GM19397 (cell line): ENCODE results near the gene ZBED4.

Experiments used
- ATAC-seq: cut with Tn5 transposase; IDR thresholded peaks from one replicate; pipeline ENCODE4 v1.9.1; 2021; ENCODE audit warnings: mild to moderate bottlenecking, moderate library complexity; ENCODE audit not compliant: unreplicated experiment

ZBED4 gene

DNA sequence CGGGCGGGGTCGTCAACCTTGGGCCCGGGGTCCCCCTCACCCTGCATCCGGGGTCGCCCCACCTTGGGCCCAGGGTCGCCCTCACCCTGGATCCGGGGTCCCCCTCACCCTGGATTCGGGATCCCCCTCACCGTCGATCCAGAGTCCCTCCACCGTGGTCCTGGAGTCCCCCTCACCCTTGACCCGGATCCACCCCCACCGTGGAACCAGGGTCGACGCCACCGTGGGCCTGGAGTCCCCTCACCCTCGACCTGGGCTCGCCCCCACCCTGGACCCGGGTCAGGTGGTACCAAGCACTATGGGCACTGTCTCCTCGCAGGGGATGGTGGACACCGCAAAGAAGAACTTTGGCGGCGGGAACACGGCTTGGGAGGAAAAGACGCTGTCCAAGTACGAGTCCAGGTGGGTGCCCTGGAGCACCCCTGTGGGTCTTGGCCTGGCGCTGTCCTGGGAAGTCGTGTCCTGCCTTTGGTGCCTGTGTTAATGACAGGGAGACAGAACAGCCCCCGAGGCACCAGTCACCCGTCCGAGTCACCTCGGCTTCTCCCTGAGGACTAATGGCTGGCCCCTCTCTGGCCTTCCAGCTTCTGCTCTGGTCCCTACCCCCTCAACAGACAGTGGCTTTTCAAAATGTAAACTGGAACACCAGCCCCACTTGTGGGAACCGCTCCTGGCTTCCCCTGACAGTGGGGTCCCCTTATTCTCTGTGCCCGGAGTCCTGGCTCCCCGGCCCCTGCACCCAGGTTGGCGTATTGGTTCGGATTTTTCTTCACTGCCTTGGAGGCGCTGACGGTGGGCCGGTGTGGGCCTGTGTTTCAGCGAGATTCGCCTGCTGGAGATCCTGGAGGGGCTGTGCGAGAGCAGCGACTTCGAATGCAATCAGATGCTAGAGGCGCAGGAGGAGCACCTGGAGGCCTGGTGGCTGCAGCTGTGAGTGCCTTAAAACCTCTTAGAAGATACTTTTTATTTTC, 65.6 kb downstream of the ZBED4 start:
- no peak for ATAC-seq

DNA sequence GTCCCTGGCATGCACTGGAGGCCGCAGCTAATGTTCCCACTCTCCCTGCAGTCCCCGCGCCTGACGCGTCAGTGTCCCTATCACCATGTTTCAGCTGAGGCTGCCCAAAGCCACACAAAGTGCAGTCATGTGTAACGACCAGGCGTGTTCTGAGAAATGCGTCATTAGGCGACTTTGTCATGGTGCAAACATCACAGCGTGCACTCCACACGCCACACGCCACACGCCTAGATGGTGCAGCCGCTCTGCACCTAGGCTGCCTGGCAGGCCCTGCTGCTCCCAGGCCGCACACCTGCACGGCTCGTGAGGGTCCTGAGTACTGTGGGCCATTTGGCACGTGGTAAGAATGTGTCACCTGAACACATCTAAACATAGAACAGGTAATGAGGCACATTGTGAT, 67.2 kb downstream of the ZBED4 start:
- ATAC-seq, result no peak

DNA sequence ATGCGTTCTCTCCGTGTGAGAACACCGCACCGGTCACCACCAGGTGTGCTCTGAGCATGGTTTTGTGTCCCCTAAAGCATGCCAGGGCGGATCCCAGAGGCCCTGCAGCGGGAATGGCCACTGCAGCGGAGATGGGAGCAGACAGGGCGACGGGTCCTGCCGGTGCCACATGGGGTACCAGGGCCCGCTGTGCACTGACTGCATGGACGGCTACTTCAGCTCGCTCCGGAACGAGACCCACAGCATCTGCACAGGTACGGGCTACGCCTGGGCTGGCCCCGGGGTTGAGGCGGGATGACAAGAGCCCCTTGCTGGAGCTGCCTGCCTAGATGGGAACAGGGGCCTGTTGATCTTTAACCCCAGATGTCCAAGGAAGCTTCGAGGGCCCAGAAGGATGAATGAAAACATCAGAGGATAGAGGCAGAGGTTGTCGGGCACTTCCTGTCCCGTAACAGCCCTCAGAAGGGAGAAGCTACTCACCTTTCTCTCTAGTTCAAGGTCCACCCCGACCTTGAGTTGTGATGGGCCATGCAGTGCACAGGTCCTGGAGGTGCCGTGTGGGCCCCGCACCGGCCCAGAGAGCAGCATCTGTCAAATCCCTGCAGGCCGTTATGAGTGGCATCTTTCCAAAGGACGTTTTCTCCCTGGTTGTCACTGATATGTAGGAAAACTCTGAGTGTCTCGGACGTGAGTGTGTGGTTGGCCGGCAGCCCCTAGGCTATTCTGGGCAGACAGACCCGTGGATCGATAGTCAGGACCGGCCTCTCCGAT, 68.0 kb downstream of the ZBED4 start:
- ATAC-seq, result no peak

DNA sequence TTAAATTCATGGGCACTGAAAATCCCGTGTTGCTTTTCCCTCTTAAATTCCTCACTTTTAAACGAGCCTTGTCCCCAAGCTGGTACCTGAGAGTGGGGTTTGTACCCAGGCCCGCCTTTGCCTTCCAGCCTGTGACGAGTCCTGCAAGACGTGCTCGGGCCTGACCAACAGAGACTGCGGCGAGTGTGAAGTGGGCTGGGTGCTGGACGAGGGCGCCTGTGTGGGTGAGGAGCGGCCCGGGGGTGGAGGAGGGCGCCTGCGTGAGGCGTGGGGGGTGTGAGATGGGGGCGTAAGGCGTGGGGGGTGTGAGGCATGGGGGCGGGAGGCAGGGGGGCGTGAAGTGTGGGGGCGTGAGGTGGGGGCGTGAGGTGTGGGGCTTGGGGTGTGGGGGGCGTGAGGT, 68.8 kb downstream of the ZBED4 start:
- no peak for ATAC-seq

DNA sequence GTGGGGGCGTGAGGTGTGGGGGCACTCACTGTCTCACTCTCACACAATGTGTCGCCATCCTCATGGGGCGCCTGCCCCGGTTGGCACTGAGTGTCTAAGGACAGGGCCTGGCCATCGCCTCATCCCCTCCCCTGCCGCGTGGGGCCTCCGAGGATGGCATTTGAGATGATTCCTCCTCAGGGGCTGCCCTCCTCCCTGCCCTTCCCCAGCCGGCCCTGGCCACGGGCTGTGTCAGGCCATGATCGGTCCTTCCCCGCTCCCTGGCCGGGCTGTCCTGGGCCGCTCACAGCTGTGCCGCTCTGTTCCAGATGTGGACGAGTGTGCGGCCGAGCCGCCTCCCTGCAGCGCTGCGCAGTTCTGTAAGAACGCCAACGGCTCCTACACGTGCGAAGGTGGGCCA, 69.3 kb downstream of the ZBED4 start:
- ATAC-seq, result no peak

DNA sequence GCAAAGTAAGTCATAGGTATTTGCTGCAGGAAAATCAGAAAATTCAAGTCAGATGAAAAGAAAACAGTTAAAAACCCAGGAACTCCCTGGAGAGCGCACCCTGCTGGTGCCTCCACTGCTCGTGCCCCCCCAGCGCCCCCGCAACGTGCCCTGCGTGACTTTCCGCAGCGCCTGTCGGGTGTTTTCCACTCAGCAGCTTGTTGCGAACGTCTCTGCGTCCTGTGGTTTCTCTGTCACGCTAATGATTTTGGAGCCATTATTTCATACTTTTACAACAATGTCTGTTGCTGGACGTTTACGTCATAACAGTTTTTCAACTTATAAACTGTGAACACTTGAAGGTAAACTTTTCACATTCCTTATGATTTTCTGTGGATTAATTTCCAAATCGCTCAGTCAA, 69.8 kb downstream of the ZBED4 start:
- ATAC-seq, result no peak

DNA sequence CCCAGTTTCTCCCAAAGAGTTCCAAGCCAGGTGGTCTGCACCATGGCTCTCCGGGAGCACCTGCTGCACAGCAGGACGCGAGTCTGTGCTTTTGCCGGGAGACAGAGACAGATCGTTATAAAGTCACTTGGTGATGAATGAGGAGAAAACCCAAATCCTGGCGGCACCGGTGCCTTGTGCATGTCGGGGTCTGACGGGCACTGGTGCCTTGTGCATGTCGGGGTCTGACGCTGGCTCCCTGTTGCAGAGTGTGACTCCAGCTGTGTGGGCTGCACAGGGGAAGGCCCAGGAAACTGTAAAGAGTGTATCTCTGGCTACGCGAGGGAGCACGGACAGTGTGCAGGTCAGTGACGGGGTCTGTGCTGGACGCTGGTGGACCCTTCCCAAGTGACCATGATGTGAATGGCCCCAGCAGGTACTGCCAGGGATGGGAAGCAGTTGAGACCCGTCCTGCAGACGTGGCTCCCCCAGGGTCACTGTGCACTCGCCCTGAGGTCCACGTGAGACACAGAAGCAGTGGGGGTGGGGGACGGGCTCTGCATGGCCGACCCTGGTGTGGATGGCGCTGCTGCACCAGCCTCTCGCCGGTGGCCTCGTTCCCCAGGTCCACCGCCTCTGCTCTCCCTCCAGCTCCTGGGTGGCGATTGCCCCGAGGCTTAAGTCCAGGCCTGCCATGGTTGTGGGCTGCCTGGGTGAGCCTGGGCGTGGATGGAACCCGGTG, 70.6 kb downstream of the ZBED4 start:
- ATAC-seq, result no peak

DNA sequence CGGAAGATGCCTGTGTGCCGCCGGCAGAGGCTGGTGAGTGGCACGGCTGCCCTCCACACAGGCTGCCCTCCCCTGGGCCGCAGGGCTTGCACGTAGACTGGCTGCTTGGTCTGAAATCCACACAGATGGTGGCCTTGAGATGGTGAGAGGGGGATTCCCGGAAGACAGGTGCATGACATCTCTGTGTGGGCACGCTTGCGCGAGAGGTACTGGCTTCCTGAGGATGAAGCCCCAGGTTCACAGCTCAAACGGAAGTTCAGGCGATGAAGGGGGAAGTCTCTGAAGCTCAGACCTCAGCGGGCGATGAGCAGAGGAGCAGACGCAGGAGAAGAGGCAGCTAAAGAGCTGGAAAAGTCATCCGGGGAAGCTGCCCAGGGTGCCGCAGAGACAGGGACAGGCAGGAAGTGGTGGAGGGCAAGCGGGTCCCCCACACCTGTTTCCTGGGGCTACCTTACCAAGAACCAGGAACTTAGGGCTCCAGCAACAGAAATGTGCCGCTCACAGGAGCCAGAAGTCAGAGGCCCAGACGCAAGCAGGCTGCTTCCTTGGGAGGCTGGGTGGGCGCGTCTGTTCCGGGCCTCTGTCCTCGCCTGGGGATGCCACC, 72.0 kb downstream of the ZBED4 start:
- no peak for ATAC-seq

DNA sequence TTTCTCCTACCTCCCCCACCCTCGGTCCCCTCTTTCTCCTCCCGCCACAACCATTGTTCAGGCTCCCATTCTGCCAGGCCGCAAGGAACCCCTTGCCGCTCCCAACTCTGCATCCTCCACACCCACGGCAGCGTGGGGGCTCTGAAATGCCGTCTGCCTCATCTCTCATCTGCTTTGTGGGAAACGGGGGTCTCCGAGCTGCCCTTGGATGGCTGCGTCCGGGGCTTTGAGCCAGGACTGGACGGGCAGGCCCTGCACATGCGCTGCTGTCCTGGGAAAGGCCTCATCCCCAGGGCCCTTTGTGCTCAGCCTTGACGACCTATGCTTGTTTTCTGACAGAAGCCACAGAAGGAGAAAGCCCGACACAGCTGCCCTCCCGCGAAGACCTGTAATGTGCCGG, 73.3 kb downstream of the ZBED4 start:
- no peak for ATAC-seq

DNA sequence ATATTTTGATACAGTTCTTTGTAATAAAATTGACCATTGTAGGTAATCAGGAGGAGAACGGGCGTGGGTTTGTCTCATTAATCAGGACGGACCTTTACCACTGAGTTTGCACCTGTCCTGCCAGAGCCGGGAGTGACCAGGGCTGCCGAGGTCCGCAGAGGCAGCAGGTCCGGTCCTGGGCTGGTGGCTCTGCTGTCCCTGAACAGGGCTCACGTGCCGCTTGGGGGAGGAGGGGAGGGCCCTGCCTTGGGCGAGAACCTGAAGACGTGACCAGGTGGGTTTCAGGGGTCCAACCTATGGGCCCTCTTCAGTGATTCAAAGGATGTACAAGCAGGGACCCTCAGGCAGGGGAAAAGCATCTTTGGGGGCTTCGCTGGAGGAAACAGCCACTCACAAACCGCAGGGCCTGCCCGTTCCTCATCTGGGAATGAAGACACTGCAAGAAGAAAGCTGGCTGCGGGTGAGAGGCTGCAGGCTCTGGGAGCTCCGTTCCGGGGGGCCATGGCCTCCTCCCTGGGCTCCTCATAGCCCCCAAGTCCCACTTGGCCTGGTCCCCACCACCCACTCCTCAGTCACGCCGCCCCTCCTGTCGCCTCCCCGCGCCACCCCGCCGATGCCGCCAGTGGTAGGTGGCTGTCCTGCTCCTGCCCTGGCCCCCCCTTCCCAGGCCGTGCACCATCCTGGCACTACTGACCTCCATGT, 74.0 kb downstream of the ZBED4 start:
- ATAC-seq, result no peak

DNA sequence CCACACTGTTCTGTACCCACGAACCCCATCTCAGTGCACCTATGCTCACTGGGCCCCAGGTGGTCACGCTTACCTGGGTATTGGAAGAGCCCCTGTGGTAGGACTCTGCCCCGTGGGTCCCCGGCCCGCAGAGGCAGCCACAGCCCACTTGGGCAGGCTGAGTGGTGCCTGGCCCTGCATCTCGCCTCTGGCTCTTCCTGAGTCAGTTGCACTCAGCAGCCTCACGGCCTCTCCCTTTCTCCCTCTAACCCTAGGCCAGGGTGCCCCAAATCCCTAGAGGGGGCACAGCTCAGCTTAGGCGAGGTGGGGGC, 74.5 kb downstream of the ZBED4 start:
- ATAC-seq, result no peak

DNA sequence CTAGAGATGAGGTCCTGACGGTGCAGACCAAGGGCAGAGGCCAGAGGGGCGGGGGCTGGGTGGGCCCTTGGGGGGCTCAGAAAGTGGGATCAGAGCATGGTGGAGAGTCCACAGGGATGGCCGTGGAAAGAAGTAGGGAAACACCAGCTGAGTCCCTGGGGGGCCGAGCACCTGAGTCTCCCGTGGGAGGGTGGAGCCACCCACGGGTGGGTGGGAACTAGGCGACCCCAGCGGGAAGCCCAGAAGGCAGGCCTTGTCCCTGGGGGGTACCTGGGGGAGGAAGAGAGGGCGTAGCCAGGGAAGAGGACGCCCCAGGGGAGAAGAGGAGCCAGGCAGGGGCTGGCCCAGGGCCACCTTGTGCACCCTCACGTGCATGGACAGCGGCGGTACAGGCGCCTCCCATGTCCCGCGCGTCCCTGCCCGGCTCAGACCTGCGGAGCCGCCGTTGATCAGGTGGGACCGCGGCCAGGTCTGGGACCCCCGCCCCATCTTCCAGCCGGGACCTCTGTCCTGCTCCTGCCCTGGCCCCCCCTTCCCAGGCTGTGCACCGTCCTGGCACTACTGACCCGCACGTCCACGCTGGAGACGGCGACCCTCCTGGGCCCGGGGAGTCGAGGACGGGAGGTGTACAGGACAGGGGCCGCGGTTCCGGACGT, 75.0 kb downstream of the ZBED4 start:
- no peak for ATAC-seq

DNA sequence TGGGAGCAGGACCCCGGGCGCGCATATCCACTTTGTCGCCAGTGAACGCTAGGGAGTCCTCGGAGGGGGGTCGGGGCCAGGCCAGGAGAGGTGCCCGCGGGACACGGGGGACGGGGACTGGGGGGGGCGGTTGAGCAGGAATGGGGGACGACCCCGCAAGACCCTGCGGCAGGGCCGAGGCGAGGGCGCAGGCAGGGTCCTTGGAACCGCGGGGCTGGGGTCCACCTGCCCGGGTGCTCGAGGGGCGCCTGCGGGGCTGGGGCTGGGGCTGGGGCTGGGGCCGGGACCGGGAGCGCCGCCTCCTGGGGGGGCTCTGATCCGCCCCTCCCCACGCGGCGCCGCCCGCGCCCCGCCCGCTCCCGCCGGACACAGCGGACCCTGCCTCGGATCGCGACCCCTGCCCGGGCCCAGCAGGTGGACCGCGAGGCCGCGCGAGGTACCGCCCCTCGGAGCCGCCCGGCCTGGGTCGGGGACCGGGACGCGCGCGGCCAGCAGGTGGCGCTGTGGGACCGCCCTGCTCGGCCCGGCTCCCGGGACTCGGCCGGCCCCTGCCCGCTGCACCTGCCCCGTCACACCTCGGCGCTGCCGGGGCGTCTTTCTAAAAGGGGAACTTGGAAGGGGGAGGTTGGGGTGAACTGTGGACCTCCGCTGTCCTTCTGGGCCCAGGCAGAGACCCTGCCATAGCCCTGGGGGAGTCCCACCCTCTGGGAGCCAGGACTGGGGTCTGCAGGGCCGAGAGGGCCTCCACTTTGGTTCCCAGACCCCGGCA, 75.8 kb downstream of the ZBED4 start:
- ATAC-seq, result peak; percentile 49

DNA sequence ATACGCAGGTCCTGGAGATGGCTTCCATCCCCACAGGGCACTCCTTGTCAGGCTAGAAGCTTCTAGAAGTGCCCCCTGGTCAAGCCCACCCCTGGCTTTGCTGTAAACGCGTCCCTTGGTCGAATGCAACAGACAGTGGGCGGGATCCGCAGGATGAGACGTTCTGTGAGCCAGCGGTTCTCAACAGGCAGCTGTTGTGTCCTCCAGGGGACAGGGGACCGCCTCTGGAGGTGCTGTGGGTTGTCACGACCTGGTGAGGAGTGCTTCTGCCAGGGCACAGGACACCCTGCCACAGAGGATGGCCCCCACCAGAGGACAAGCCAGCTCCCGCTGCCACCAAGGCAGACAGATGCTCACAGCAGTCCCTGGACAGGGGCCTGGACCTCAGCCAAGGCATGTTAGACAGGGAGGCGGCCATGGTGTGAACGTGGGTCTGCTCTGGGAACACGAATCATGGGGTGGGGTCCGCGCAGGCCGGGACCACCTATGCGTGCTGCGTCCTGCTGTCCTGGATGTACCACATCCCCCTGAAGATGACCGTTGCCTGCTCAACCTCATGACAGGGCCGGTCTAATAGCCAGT, 76.4 kb downstream of the ZBED4 start:
- no peak for ATAC-seq

DNA sequence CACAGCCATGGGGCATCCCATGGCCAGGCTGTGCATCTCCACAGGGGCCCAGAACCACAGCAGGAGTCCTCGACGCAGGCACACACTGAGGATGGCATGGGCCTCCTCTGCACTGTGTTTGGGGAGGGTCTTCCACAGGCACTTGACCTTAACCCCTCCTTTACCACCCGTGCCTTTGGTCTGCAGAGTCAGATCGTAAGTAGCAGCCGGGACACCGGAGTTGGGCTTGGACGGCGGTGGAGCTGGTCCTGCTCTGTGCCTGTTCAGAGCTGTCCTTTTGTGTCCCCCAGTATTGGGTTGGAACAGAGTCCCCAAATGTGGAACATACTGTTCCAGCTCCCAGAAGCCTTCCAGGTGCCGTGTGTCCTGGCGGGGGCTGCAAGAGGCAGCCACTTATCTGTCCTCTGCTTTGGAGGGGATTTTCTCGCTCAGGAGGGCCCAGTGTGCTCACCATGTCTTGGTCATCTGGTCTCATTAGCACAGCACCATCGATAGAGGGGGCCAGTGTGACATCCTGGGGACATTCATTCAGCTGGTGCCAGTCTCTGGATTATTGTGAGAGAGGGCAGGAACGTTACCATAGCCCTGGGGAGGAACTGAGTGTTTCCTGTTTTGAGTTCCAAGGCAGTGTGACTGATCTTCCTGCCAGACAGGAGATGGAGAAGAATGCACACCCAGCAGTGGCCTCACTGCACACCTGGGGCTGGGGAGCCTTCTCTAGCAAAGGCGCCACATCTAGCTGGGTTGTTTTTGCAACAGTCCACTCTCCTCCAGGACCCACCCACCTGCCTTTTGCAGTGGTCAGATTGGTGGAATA, 77.2 kb downstream of the ZBED4 start:
- no peak for ATAC-seq

DNA sequence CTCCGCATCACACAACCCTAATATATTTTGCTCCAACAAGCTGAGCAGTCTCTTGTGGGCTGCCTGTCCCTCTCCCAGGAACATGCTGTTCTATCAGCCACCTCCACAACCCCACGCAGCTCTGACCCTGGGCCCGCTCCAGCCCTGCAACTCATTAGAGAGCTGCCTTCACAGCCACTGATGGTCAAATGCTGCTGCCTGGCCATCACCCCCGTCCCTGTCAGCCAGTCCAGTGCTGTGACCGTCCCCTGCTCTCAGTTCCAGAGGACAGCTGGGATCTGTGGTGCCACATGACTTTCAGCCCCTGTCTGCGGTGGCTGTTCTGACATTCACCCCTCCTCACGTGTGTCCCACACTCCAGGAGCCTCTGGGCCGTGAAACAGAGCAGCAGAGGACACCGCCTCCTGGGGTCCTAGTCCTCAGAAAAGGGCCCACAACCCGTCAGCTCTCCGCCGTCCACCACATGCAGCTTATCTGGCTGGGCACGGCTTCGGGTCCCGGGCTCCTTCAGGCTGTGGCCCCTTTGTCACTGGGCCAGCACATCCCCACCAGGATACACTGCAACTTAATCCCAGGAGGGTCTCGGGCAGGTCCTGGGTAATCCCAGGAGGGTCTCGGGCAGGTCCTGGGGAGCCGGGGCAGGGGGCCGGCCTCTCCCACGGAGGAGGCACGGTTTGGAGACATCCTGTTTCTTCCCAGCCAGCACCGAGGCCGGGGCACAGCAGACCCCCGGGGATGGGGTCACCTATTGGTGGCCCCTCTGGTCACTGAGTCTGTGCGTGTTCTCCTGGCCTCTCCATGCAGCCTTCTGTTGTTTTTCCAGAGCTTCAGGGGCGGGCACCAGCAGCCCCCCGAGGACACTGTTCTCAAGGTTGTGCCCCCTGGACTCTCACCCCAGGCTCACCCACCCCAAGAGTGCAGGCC, 79.9 kb downstream of the ZBED4 start:
- ATAC-seq, result no peak
